MCF 10A (cell line): ENCODE results near the gene STX12. TPM values are rescaled to one million over a fixed set of nuclear protein-coding genes. Genes with fewer than 3 reads are reported as not detected.

Experiments
- BruUV-seq: library from RNA; stranded (reverse); fragments of 400-500 nt; replicated peaks from 2 replicates; lab custom pipeline; 2021; lab: Mats Ljungman, UMichigan
- CTCF ChIA-PET: fragments of 300-600 bp; sonication (Branson Sonifier 250); formaldehyde crosslinking; extraction: SDS; loops from one replicate; lab custom pipeline; 2021; ENCODE audit warnings: antibody characterized with exemption, inconsistent platforms; lab: Yijun Ruan, JAX
- POLR2A ChIA-PET: fragments of 300-600, 350-650 bp; sonication (Branson Sonifier 250); formaldehyde crosslinking; extraction: SDS; loops from one replicate; lab custom pipeline; 2020; ENCODE audit warnings: antibody characterized with exemption, inconsistent platforms; lab: Yijun Ruan, JAX
- DNase-seq: peaks from one replicate; pipeline ENCODE4 v3.0.0-alpha.2; 2018; ENCODE audit not compliant: unreplicated experiment
- H3K27ac Mint-ChIP-seq: one replicate; pipeline ENCODE4 v1.8.0; 2022; ENCODE audit warnings: mild to moderate bottlenecking, low read depth, mixed read lengths; ENCODE audit not compliant: unreplicated experiment
- H3K27me3 Mint-ChIP-seq: one replicate; pipeline ENCODE4 v1.8.0; 2022; ENCODE audit warnings: mixed read lengths; ENCODE audit not compliant: insufficient read depth, unreplicated experiment
- H3K36me3 Mint-ChIP-seq: one replicate; pipeline ENCODE4 v1.8.0; 2022; ENCODE audit warnings: mild to moderate bottlenecking, moderate library complexity, mixed read lengths; ENCODE audit not compliant: insufficient read depth, unreplicated experiment
- H3K4me1 Mint-ChIP-seq: one replicate; pipeline ENCODE4 v1.8.0; 2022; ENCODE audit warnings: mixed read lengths; ENCODE audit not compliant: insufficient read depth, unreplicated experiment
- H3K4me3 Mint-ChIP-seq: one replicate; pipeline ENCODE4 v1.8.0; 2022; ENCODE audit warnings: mild to moderate bottlenecking, moderate library complexity, mixed read lengths; ENCODE audit not compliant: unreplicated experiment
- H3K9me3 Mint-ChIP-seq: one replicate; pipeline ENCODE4 v1.8.0; 2022; ENCODE audit warnings: mixed read lengths; ENCODE audit not compliant: unreplicated experiment
- intact Hi-C: fragments of 100-400 bp; cut with micrococcal nuclease; formaldehyde crosslinking; loops from 2 replicates; pipeline ENCODE4 v1.14.1; 2022
- total RNA-seq: library from RNA; stranded (reverse); gene quantifications from 2 replicates; pipeline ENCODE4 v1.2.3, GENCODE V29; 2022
- TF ChIP-seq, protein P1 (sequence below): fragments of 200-600 bp; IDR thresholded peaks from one replicate; pipeline ENCODE4 v1.8.0; 2022; ENCODE audit warnings: antibody characterized with exemption, mild to moderate bottlenecking; ENCODE audit not compliant: unreplicated experiment

The STX12 gene
- total RNA-seq, 1 experiment from 2014 or later = 34.6 TPM

DNA sequence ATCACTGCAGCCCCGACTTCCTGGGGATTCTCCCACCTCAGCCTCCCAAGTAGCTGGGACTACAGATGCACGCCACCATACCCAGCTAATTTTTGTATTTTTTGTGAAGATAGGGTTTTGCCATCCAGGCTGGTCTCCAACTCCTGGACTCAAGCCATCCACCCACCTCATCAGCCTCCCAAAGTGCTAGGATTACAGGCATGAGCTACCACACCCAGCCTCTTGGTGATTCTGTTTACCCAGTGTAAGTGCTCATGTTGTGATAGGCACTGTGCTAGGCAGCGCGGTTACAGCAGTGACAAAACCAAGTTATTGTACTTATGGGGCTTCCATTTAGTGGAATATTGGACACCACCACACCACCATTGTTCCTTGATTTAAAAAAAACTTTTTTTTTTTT, 9.7 kb upstream of the STX12 start:
- H3K27ac Mint-ChIP-seq = peak overlapping the region; percentile 46
- POLR2A ChIA-PET = interaction anchor here (2.5 kb wide), 1 partner anchor 10 kb away, joined by 18 read pairs; the partner anchor contains the start of gene STX12
- H3K36me3 Mint-ChIP-seq = peaks cover 37% of the 10 kb centered on the region
- TF ChIP-seq, protein P1, sequence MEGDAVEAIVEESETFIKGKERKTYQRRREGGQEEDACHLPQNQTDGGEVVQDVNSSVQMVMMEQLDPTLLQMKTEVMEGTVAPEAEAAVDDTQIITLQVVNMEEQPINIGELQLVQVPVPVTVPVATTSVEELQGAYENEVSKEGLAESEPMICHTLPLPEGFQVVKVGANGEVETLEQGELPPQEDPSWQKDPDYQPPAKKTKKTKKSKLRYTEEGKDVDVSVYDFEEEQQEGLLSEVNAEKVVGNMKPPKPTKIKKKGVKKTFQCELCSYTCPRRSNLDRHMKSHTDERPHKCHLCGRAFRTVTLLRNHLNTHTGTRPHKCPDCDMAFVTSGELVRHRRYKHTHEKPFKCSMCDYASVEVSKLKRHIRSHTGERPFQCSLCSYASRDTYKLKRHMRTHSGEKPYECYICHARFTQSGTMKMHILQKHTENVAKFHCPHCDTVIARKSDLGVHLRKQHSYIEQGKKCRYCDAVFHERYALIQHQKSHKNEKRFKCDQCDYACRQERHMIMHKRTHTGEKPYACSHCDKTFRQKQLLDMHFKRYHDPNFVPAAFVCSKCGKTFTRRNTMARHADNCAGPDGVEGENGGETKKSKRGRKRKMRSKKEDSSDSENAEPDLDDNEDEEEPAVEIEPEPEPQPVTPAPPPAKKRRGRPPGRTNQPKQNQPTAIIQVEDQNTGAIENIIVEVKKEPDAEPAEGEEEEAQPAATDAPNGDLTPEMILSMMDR = no peak
- CTCF ChIA-PET = no interaction called here
- H3K9me3 Mint-ChIP-seq = no peaks in the 10 kb centered on the region
- H3K4me1 Mint-ChIP-seq = no peaks in the 10 kb centered on the region
- no peaks in the 10 kb centered on the region for H3K27me3 Mint-ChIP-seq
- intact Hi-C loops = no loop called here
- no TSS peak for BruUV-seq
- DNase-seq = no peak
- H3K4me3 Mint-ChIP-seq = no peak overlapping the region

DNA sequence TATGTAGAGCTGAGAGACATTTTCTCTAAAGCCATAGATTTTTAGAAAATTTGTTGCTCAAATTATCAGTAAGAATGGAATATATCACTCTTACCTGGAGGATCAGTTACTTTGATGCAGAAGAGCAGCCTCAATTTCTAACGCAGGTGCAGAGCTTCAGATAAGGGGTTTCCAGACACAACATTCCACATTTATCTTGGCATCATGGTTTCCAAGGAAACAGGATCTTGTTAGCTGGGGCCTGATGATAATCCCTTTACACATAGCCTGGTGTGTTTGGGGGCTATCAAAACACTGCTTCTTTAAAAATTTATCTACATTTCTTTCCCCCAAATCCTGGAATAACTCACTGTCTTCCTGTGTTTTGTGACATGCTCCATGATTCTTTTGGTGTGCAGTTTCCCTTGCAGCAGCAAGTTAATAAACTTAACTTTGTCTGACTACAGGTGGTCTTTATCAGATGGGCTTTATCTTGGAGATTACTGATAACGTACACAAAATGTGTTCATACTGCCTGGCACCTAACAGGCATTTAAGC, 2.7 kb upstream of the STX12 start:
- no peak overlapping the region for H3K27ac Mint-ChIP-seq
- ChIA-PET POLR2A (interaction anchor here (0.9 kb wide), 1 partner anchor 41 kb away, joined by 4 read pairs; no protein-coding TSS in a partner anchor), CTCF (no interaction called here)
- H3K36me3 Mint-ChIP-seq = no peaks in the 10 kb centered on the region
- H3K27me3 Mint-ChIP-seq = no peaks in the 10 kb centered on the region
- no peak for DNase-seq
- intact Hi-C loops = loop anchor here (5.0 kb wide), 2 partner anchors 62 to 98 kb away; partner anchors contain the start of genes IFI6 and PPP1R8
- BruUV-seq = no TSS peak
- peaks cover 6% of the 10 kb centered on the region for H3K4me1 Mint-ChIP-seq
- TF ChIP-seq, protein P1 = no peak
- H3K9me3 Mint-ChIP-seq = no peaks in the 10 kb centered on the region
- H3K4me3 Mint-ChIP-seq = no peak overlapping the region

DNA sequence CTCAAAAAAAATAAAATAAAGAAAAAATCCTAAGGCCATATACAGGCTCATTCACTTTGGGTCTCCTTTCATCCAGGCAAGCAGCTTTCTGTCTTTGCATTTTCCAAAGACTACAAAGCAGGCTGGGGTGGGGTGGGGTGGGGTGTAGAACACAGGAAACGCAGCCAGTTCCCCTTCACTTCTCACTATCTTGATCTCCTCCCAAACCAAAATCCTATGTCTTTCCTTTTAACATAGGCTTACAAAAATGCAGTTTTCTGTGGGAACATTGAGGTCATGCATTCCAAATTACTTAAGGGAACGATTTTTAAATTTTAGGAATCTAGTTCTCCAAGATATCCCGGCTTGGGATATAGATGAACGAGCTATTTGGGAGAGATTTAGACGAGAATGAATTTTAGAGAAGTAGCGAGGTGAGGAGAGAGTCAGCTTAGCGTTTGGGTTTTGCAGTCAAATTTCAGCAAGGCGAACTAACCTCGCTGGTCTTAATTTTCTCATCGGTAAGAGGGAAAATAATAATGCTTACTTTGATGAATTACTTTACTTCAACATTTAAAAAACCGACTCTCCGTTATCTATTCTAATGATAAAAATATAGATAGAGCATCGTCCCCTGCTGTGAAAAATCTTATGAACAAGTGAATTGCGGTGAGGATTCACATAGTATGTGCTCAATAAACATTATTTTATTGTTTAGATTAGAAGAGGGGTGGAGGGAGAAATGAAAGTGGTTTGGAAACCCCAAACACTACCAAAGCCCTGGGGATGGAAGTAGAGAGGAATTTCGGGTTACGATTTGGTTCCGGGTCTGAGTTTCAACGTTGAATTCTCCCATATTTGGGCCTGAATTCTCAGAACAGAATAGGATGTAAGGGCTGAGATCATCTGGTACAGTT, 735 bp upstream of the STX12 start:
- TF ChIP-seq, protein P1 = no peak
- CTCF ChIA-PET = interaction anchor here (0.7 to 2.2 kb wide), 3 partner anchors 13 to 186 kb away, joined by 3 to 5 read pairs (median 4); partner anchors contain the start of gene FAM76A
- POLR2A ChIA-PET = interaction anchor here (0.6 to 3.7 kb wide), 28 partner anchors 9 to 896 kb away, joined by 3 to 72 read pairs (median 4); partner anchors contain the start of genes EYA3, FAM76A, IFI6 and MAP3K6
- intact Hi-C loops = loop anchor here (5.0 kb wide), 2 partner anchors 60 to 100 kb away; partner anchors contain the start of genes IFI6 and PPP1R8
- Mint-ChIP-seq H3K9me3 (no peaks in the 10 kb centered on the region), H3K4me1 (peaks cover 14% of the 10 kb centered on the region), H3K27ac (peak overlapping the region; percentile 89), H3K4me3 (peak overlapping the region; percentile 85), H3K36me3 (no peaks in the 10 kb centered on the region), H3K27me3 (no peaks in the 10 kb centered on the region)
- no peak for DNase-seq
- BruUV-seq = TSS peak; percentile 94
